DMS153 treated with DMSO at 0.1 percent for 48 hours (cell line): Measurements from ENCODE around the gene CBLN3.
A peak's percentile ranks its signal among the peaks of the same experiment; 100 is the strongest.
"Not testable (repeated sequence)": the region's sequence is repeated elsewhere in the genome, so short reads cannot be mapped to it uniquely, and the experiment has no call there.

Experiments
- DNase-seq: peaks from one replicate; lab custom pipeline; 2025; ENCODE audit not compliant: unreplicated experiment; lab: John Stamatoyannopoulos, UW

The CBLN3 gene

DNA sequence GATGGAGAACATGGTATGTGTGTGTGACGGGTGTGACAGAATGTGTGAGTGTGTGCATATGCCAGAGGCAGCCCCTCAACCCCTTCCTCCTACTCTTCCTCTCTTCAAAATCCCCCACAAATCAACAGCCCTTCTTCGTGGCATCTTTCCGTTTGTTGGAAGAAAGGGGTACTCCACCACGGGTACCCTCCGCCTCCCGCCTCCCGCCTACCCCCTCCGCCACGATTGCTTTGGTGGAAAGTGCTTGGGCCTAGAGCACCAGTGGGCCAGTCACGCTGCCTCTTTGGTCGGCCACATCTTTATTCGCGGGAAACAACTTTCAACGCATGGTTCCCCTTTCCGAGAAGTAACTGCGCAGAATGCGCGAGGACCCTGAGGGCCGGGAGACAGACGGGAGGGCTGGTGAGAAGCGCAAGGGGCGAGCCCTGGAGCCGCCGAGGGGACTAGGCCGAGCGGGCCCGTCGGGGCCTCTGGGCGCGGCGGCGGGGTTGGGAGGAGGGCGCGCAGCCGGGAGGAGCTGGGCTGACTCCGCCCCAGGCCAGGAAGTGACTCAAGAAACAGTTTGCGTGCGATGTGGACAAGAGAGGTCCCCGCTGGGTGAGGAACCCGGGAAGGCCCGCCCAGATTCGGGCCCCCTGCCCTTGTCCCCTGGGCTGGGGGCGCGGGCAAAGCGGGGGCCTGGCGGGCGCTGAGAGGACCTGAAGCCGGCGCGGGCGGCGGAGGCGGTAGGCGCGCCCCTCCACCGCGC lies at the start of gene CBLN3, which contains the start of gene KHNYN:
Gene CBLN3, minus strand, starts transcription at position 274 of the 748 bp plus-strand sequence. CDS start 614 bp downstream, outside the sequence.
Gene KHNYN, plus strand, starts transcription at position 560 of the 748 bp plus-strand sequence. CDS start 777 bp downstream, outside the sequence.
- DNase-seq = peak; percentile 67

DNA sequence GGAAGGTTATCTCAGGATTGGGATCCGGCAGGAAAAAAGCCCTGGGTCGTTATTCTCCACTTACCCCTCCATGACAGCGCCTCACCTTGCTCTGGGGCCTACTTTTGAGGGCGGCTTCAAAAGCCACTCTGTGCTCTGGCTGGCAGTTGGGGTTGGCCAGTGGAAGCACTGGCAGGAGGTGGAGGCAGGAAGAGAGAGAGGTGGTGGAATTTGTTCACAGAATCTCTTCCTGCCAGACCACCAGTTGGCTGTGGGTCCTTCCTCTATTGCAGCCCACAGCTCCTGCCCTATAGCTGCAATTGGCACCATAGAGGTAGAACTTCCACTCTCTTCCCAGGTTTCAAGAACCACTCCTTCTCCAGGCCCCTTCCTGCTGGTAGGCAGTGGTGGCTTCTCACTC lies 45.8 kb upstream of the CBLN3 start:
- DNase-seq = no peak

DNA sequence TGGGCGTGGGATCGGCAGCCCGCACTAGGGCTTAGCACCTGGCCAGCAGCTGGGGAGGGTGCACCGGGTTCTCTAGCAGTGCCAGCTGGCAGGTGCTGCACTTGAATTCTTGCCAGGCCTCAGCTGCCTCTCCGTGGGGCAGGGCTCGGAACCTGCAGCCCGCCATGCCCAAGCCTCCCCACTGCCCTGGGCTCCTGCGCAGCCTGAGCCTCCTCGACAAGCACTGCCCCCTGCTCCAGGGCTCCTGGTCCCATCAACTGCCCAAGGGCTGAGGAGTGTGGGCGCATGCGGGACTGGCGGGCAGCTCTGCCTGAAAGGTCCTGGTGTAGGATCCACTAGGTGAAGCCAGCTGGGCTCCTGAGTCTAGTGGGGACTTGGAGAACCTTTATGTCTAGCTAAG lies 43.7 kb upstream of the CBLN3 start:
- no peak for DNase-seq

DNA sequence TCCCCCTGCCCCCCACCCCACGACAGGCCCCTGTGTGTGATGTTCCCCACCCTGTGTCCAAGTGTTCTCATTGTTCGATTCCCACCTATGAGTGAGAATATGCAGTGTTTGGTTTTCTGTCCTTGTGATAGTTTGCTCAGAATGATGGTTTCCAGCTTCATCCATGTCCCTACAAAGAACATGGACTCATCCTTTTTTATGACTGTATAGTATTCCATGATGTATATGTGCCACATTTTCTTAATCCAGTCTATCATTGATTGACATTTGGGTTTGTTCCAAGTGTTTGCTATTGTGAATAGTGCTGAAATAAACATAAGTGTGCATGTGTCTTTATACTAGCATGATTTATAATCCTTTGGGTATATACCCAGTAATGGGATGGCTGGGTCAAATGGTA lies 41.0 kb upstream of the CBLN3 start:
- DNase-seq = not testable (repeated sequence)

DNA sequence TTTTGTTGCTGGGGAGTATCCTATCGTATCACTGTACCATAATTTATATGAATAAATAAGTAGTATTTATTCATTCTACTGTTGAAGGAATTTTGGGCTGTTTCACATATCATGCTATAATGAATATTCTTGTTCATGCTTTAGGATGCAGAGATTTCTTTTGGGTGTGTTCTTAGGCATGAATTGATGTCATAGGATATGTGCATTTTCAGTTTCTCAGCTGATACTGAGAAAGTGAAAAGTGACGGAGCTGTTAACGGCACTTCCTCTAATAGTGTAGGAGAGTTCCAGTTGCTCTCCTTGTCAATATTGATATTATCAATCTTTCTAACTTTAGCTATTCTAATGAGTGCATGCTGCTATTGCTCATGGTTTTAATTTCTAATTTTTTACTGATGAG lies 36.3 kb upstream of the CBLN3 start:
- no peak for DNase-seq

DNA sequence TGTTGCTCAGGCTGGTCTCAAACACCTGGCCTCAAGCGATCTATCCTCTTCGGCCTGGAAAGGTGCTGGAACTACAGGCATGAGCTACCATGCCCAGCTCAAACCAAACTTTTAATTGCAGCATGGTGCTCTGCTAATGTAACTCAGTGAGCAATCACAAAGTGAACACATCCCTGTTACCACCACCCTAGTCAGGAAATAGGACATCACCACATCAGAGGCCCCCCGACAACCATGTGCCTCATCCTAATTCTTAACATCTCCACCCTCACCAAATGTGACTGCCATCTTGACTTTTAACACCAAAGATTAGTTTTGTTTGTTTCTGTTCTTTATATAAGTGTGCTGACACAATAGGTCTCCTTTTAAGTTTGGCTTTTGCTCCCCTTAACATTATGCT lies 35.9 kb upstream of the CBLN3 start:
- no peak for DNase-seq

DNA sequence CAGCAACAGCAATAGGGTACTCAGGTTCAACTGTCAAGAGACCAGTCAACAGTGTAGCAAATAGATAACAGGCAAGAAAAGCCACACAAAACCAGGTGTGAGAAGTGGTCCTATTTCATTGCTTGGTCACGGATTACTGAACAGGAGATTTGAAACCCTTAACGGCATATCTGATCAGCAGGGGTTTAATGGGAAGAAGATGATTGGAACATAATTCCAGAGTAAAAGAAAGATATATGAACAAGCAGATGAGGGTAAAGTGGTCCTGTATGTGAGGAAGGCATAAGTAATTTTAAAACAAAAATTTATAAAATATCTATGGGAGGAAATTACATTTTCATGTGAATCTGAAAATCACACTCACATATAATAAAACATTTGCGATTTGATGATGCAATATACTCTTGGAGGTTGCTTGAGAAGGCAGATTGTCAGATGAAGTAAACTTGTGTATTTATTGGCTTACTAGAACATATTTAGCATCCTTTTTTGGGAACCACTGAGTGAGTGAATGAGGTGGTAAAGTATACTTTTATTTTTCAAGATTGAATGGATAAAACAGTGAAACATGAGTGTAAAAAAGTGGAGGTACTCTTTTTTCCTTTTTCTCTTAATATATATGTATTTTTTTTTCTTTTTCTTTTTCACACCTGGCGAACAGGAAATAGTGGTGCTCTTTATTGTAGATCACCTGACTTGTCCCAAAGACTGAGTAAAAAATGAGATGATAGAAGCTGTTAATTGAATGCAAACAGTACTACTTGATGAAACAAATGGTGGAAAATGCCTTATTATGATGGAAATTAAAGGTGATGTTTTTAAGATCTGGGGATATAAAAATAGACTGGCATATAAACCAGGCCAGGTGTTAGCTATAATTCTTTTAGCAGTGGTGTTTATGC lies 34.7 kb upstream of the CBLN3 start:
- DNase-seq = no peak

DNA sequence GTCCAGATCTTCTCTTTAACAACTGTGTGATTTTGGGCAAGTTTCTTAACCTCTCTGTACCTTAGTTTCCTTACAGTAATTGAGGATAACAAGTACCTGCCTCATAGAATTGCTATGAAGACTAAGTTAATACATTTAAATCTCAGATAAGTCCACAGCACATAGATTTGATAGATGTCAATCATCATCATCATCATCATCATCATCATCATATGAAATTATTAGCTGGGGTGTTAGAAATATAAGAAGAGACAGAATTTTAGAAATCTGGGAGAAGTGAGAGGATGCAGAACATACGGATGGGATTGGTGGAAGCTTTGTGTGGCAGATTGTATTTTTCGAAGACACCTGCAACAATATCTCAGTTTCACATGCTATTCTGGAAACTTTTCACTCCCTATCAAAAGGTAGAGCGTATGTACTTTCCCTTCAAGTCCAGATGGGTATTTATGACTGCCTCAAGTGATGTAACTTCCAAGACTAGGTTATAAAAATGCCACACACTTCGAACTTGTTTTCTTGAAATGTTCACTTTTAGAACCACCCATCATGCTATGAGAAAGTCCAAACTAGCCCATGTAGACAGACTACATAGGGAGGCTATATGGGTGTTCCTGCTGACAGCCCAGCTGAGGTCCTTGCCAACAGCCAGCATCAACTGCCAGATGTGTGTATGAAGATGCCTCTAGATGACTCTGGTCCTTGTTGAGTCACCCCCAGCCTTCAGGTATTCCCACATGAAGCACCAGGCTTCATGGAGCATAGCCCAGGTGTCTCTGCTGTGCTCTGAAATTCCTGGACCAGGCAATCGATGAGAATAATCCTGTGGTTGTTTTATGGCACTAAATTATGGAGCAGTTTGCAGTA lies 33.8 kb upstream of the CBLN3 start:
- no peak for DNase-seq

DNA sequence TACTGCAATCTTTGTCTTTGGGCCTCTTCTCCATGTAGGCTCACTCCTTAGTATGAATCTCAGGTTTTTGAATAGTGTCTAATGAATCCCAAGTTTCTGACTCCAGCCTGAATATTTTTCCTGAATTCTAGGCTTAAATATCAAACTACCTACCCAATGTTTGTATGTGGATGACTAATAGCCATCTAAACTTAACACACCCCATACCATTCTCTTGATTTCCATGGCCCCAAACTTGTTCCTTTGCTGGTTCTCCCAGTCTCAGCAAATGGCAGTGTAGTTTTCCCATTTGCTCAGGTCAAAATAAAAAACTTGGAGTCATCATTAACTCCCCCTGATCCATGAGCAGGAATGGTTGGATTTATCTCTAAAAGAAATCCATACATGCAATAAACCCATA lies 31.9 kb upstream of the CBLN3 start:
- no peak for DNase-seq

DNA sequence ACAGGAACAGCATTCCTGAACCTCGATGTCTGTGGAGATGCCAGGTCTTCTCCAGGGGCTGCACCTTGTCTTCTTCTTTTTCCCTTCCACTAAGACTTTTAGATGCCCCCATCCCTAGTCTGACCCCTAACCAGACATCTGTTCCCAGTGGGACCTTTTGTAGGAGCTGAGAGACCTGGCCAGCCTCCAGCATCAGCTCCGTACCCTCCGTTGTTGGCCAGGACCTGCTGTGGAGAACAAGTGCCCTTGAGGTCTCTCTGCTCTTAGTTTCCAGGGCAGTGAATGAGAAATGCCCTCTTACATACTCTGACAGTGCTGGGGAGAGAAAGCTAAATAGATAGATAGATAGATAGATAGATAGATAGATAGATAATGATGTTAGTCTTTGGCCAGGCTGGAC lies 29.9 kb upstream of the CBLN3 start:
- no peak for DNase-seq

DNA sequence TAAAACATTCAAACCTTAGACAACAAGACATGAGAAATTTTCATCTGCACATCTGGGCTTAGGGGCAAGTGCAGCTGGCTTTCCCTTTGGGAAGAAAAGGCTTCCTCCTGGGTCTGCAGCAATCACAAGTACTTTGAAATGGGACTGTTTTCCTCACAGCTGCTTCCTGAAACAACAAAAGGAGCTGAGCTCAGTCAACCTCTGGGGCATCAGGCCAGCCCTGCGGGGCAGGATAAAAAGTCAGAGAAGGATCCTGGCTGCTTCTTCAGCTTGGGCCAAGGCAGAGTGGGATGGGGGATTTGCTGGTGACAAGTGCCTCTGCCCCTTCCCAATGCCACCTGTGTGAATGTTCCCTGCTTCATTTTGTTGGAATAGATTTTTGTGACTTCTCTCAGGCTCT lies 29.3 kb upstream of the CBLN3 start:
- DNase-seq = no peak

DNA sequence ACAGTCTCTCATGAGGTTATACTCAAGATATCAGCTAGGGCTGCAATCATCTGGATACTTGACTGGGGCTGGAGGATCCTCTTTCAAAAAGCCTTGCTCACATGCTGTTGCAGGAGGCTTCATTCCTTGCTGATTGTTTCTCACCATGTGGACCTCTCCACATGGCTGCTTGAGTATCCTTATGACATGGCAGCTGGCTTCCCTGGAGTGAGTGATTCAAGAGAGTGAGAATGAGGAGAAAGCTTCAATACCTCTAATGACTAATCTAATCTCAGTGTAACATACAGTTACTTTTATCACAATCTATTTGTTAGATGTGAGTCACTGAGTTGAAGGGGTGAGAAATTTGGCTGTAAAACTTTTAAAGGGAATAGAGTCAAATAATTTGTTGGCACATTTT lies 27.5 kb upstream of the CBLN3 start:
- no peak for DNase-seq

DNA sequence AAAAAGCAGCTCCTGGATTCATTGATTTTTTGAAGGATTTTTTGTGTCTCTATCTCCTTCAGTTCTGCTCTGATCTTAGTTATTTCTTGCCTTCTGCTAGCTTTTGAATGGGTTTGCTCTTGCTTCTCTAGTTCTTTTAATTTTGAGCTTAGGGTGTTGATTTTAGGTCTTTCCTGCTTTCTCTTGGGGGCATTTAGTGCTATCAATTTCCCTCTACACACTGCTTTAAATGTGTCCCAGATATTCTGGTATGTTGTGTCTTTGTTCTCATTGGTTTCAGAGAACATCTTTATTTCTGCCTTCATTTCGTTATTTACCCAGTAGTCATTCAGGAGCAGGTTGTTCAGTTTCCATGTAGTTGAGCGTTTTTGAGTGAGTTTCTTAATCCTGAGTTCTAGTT lies 21.4 kb upstream of the CBLN3 start:
- DNase-seq = not testable (repeated sequence)

DNA sequence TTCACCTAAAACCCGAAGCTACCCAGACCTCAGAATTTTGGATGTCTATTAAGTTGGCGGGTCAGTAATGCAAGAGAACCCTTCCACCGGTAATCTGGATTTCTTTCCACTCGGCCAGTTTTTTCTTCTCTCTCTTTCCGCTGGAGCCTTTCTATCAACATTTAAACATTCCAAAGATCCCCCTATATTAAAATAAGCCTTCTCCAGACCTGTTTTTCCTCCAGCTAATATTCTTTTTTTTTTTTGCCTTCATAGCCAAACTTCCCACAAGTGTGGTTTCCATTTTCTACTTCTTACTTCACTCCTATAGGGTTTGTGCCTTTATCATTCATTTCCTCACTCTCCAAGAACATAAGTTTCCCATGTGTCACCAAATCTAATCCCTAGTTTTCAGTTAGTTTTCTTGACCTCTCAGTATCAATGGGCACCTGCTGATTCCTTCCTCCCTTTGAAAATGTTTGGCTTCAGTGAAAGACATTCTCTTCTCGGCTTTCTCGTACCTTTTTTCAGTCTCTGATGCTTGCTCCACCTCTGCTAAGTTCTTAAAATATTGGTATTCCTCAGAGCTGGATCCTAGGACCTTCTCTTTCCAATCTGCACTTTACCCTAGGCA lies 13.7 kb upstream of the CBLN3 start:
- no peak for DNase-seq

DNA sequence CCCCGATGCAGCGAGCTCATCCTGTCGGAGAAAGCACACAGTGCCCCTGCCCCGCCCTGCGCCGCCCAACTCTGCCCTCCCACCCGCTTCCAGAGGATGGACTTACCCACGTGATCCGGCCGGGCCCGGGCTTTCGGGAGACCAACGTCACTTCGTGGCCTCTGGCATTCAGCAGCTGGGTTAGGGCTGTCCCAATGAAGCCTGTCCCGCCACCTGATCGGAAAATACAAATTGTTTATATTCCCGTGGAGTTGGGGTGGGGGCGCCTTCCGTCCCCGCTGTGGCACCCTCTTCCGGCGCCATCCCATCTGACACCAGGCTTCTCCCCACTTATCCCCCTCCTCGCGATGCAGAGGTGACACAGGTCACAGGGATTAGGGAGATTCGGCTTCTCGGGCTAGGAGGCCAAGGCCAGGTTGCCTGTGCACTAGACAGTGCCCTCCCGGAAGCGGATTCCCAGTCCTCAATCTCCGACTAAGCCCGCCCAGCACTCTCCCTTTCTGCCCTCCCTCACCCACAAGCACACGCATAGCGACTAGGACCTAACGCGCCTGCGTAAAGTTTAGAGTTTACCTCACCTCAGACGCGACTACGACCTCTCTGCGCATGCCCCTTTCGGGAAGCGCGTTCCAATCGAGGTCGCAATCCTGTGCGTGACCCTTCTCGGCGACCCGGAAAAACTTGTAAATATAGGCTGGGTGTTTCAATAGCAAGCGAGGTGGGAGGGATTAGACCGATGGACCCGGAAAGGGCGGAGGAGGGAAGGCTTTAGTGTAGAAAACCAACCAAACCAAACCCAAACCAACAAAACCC lies 13.0 kb upstream of the CBLN3 start, which contains the start of gene SDR39U1:
Gene SDR39U1, minus strand, starts transcription at position 537 of the 813 bp plus-strand sequence. Its CDS starts 7 bp downstream, at position 530.
- DNase-seq = peak; percentile 98

DNA sequence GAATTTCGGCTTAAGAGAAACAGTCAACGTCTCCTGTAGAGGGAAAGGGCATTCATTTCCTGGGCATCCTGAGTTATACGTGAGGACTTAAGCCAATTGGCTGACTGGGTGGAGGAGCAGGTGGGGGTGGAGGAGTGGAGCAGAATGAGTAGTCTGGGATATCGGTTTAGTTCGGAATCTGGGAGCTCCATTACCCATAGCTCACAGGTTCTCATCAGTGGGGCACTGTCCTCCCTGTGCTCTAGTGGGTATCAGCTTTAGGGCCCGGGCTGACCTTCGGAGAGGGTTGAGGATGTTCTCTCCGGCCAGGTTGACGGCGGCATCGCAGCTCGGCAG lies 12.4 kb upstream of the CBLN3 start:
- DNase-seq = no peak

DNA sequence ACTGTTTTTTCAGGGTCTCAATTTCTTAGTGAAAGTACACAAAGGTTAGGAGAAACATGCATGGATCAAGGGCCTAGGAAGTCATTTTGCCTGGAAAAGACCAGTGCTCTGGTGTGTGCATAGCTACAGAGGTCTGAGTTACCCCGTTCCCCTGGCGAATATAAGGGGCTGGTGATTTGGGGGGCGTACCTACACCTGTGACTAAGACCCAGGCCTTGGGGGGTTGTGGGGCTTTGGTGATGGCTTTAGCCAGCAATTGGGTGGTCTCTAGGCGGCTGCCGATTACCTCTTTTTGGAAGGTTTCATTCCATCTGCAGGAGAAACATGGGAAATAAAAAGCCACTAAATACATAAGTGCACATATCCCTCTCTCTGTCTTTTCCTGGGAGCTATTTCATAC lies 12.0 kb upstream of the CBLN3 start:
- no peak for DNase-seq

DNA sequence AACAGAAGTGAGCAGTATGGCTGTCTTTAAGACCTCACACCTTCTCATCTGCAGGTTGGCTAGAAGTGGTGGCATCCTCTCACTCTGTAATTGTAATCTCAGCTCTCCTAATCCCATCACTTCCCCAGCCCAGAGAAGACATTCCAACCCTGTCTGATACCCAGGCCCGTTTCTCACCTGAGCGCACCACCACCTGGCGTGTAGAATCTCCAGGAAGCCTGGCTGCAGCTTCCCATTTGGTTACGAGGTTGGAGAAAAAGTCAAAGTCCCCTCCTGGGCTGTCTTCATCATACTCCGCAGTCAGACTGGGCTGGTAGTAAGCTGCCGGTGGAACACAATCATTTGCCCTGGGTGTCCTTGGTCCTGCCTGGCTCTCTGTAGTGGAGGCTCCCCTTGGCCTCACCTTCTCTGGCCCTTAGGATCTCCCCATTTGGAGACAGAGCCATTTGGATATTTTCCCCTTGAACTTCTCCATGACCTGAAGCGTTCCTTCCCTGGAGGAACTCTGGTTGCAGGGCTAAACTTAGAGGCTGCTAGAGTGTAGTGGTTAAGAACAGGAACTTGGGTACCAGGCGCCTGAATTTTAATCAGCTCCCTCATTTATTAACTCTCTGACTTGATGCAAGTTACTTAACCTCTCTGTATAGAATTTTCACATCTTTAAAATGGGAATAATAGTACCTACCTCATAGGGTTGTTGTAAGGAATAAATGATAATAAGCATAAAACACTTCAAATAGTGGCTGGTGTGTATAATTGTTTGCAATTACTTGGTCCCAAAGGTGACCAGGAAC lies 11.3 kb upstream of the CBLN3 start:
- DNase-seq = no peak
